HG03460 (cell line): ENCODE measurements around the gene WIPF1.

ENCODE experiments used
- ATAC-seq: cut with Tn5 transposase; IDR thresholded peaks from one replicate; pipeline ENCODE4 v1.9.1; 2021; ENCODE audit not compliant: unreplicated experiment

WIPF1 gene

GRCh38 chr2:174599310-174599921 lies 1.8 kb upstream of the WIPF1 start:
- ATAC-seq = no peak

GRCh38 chr2:174597009-174597344 lies 627 bp downstream of the WIPF1 start:
- ATAC-seq = no peak

GRCh38 chr2:174595891-174596397 lies 1.7 kb downstream of the WIPF1 start:
- no peak for ATAC-seq

- no peak for ATAC-seq
Observed at GRCh38 chr2:174595116-174595809, 2.3 kb downstream of the WIPF1 start.

- ATAC-seq = no peak
Observed at GRCh38 chr2:174594456-174594855, 3.1 kb downstream of the WIPF1 start.

GRCh38 chr2:174593574-174594203 lies 3.9 kb downstream of the WIPF1 start:
- peak; percentile 62 for ATAC-seq

GRCh38 chr2:174593041-174593440 lies 4.6 kb downstream of the WIPF1 start:
- no peak for ATAC-seq

GRCh38 chr2:174591740-174592139 lies 5.9 kb downstream of the WIPF1 start:
- ATAC-seq = no peak

- ATAC-seq = no peak
Observed at GRCh38 chr2:174590928-174591648, 6.5 kb downstream of the WIPF1 start.

- ATAC-seq = no peak
Observed at GRCh38 chr2:174590346-174590745, 7.3 kb downstream of the WIPF1 start.

- no peak for ATAC-seq
Observed at GRCh38 chr2:174589334-174589733, 8.3 kb downstream of the WIPF1 start.

GRCh38 chr2:174588463-174588862 lies 9.1 kb downstream of the WIPF1 start:
- ATAC-seq = no peak

GRCh38 chr2:174587579-174587978 lies 10.0 kb downstream of the WIPF1 start:
- ATAC-seq = no peak

- ATAC-seq = no peak
Observed at GRCh38 chr2:174586418-174587295, 10.9 kb downstream of the WIPF1 start.

- no peak for ATAC-seq
Observed at GRCh38 chr2:174585657-174586252, 11.8 kb downstream of the WIPF1 start.

- no peak for ATAC-seq
Observed at GRCh38 chr2:174585146-174585545, 12.5 kb downstream of the WIPF1 start.

- peak; percentile 53 for ATAC-seq
Observed at GRCh38 chr2:174581491-174581890, 16.1 kb downstream of the WIPF1 start.

- no peak for ATAC-seq
Observed at GRCh38 chr2:174580951-174581350, 16.7 kb downstream of the WIPF1 start.

- peak; percentile 60 for ATAC-seq
Observed at GRCh38 chr2:174577967-174578589, 19.5 kb downstream of the WIPF1 start.
